GM23338 (cell line): ENCODE results near the gene FOXP1. TPM values are rescaled to one million over a fixed set of nuclear protein-coding genes. Genes with fewer than 3 reads are reported as not detected.

Experiments
- ATAC-seq: fragments of 200-7000 bp; cut with Tn5 transposase; 3 replicates; pipeline ENCODE4 v1.9.1; 2020
- DNase-seq: peaks from one replicate; pipeline ENCODE4 v3.0.0-alpha.2; 2015; ENCODE audit warnings: low spot score
- H2AFZ ChIP-seq: fragments of 200-600 bp; sonication (generic); 2 replicates; pipeline ENCODE4 v1.8.0; 2016; ENCODE audit warnings: antibody characterized with exemption, mild to moderate bottlenecking, moderate library complexity
- H3F3A ChIP-seq: fragments of 200-600 bp; sonication (generic); replicated peaks from 2 replicates; pipeline ENCODE4 v1.8.0; 2017; ENCODE audit warnings: antibody characterized with exemption, mixed run types, low read depth
- H3K27ac ChIP-seq: fragments of 200-600 bp; sonication (generic); 2 replicates; pipeline ENCODE4 v1.6.1; 2016; ENCODE audit warnings: low read depth
- H3K27me3 ChIP-seq: fragments of 200-600 bp; sonication (generic); 2 replicates; pipeline ENCODE4 v1.8.0; 2016; ENCODE audit warnings: mild to moderate bottlenecking, mixed run types, moderate library complexity; ENCODE audit not compliant: insufficient read depth
- H3K36me3 ChIP-seq: fragments of 200-600 bp; sonication (generic); 2 replicates; pipeline ENCODE4 v1.8.0; 2016; ENCODE audit warnings: mild to moderate bottlenecking; ENCODE audit not compliant: insufficient read depth
- H3K4me1 ChIP-seq: fragments of 200-600 bp; sonication (generic); 2 replicates; pipeline ENCODE4 v1.8.0; 2016; ENCODE audit warnings: mild to moderate bottlenecking, moderate library complexity; ENCODE audit not compliant: insufficient read depth
- H3K4me2 ChIP-seq: fragments of 200-600 bp; sonication (generic); 2 replicates; pipeline ENCODE4 v1.7.1; 2017; ENCODE audit warnings: mixed run types
- H3K4me3 ChIP-seq: fragments of 200-600 bp; sonication (generic); 2 replicates; pipeline ENCODE4 v1.6.1; 2016; ENCODE audit warnings: mixed run types
- H3K79me2 ChIP-seq: fragments of 200-600 bp; sonication (generic); replicated peaks from 2 replicates; pipeline ENCODE4 v1.8.0; 2017; ENCODE audit warnings: mild to moderate bottlenecking; ENCODE audit not compliant: insufficient read depth
- H3K9me2 ChIP-seq: fragments of 200-600 bp; sonication (generic); 2 replicates; pipeline ENCODE4 v1.8.0; 2017; ENCODE audit not compliant: insufficient read depth
- H4K20me1 ChIP-seq: fragments of 200-600 bp; sonication (generic); replicated peaks from 2 replicates; pipeline ENCODE4 v1.8.0; 2017; ENCODE audit warnings: mild to moderate bottlenecking; ENCODE audit not compliant: insufficient read depth
- H3K27ac Mint-ChIP-seq: 2 replicates; pipeline ENCODE4 v1.8.0; 2020; ENCODE audit warnings: inconsistent platforms, mild to moderate bottlenecking, moderate library complexity, mixed read lengths
- H3K27me3 Mint-ChIP-seq: 3 replicates; pipeline ENCODE4 v1.8.0; 2022; ENCODE audit warnings: low read depth, mild to moderate bottlenecking, moderate library complexity, mixed read lengths, inconsistent platforms; ENCODE audit not compliant: insufficient read depth, poor library complexity
- H3K36me3 Mint-ChIP-seq: 3 replicates; pipeline ENCODE4 v1.8.0; 2021; ENCODE audit warnings: low read depth, mild to moderate bottlenecking, inconsistent platforms, moderate library complexity, mixed read lengths
- H3K4me1 Mint-ChIP-seq: 3 replicates; pipeline ENCODE4 v1.8.0; 2020; ENCODE audit warnings: mild to moderate bottlenecking, inconsistent platforms, mixed read lengths
- H3K4me3 Mint-ChIP-seq: 3 replicates; pipeline ENCODE4 v1.8.0; 2021; ENCODE audit warnings: moderate library complexity, mild to moderate bottlenecking, inconsistent platforms, mixed read lengths
- H3K9me3 Mint-ChIP-seq: 3 replicates; pipeline ENCODE4 v1.8.0; 2020; ENCODE audit warnings: moderate library complexity, mild to moderate bottlenecking, inconsistent platforms, mixed read lengths
- CREB1 ChIP-seq: fragments of 250-450 bp; sonication (Bioruptor Pico); IDR thresholded peaks from 2 replicates; pipeline ENCODE4 v1.5.0; 2020; ENCODE audit warnings: low read depth, mild to moderate bottlenecking, moderate library complexity
- CTCF ChIP-seq, 2 experiments: fragments of 200-600 bp in 1 of 2; sonication (generic) in 1 of 2; conservative IDR thresholded peaks; 2 replicates each; pipeline versions ENCODE4 v1.5.1 to v1.6.1; 2016 to 2017; ENCODE audit warnings: antibody characterized with exemption in 2 of 2, low read depth in 2 of 2, mild to moderate bottlenecking in 2 of 2, moderate library complexity in 1 of 2
- ETS1 ChIP-seq: IDR thresholded peaks from 2 replicates; pipeline ENCODE4 v1.6.1; 2016; ENCODE audit warnings: antibody characterized with exemption
- NANOG ChIP-seq: IDR thresholded peaks from 2 replicates; pipeline ENCODE4 v1.6.1; 2016; ENCODE audit warnings: antibody characterized with exemption, borderline replicate concordance
- POLR2AphosphoS5 ChIP-seq: IDR thresholded peaks from 2 replicates; pipeline ENCODE4 v1.6.1; 2016; ENCODE audit warnings: antibody characterized with exemption, low read depth
- ZNF114 ChIP-seq: fragments of 250-450 bp; sonication (Bioruptor Pico); IDR thresholded peaks from 2 replicates; pipeline ENCODE4 v1.5.0; 2020; ENCODE audit warnings: mild to moderate bottlenecking, moderate library complexity
- ZNF331 ChIP-seq: fragments of 250-450 bp; sonication (Bioruptor Pico); IDR thresholded peaks from 2 replicates; pipeline ENCODE4 v1.5.0; 2020; ENCODE audit warnings: low read depth, mild to moderate bottlenecking, moderate library complexity
- polyA plus RNA-seq: library from polyadenylated mRNA; unstranded; fragments of >200 nt; fragmentation: Nextera tagmentation; extraction: Ambion mirVana; gene quantifications from 2 replicates; pipeline ENCODE4 v1.2.1, GENCODE V29; 2016
- total RNA-seq: library from RNA; depleted of rRNA; stranded (reverse); fragments of >200 nt; shearing (Covaris generic); gene quantifications from 2 replicates; pipeline ENCODE4 v1.2.3, GENCODE V29; 2014

FOXP1 gene
- total and polyA plus RNA-seq, 2 experiments from 2014 or later = 32.9 to 35.5 TPM

- Mint-ChIP-seq H3K27me3 (peaks cover 6% of the 10 kb centered on the region), H3K4me3 (no peak overlapping the region), H3K36me3 (no peaks in the 10 kb centered on the region), H3K9me3 (no peaks in the 10 kb centered on the region), H3K27ac (no peak overlapping the region), H3K4me1 (peaks cover 32% of the 10 kb centered on the region)
- H4K20me1 ChIP-seq = no peaks in the 10 kb centered on the region
- no peak overlapping the region for H3K4me3 ChIP-seq
- H3K27ac ChIP-seq = no peak overlapping the region
- H3K36me3 ChIP-seq = no peaks in the 10 kb centered on the region
- DNase-seq = no peak
- H3K27me3 ChIP-seq = no peaks in the 10 kb centered on the region
- TF ChIP-seq ZNF114 (no peak), CREB1 (CRISPR knock-in tag) (no peak), POLR2AphosphoS5 (no peak), CTCF (conservative IDR thresholded peaks at IDR 0.05; ENCODE audit: low read depth in 2 of 2) (no peak), ZNF331 (CRISPR knock-in tag) (no peak), ETS1 (no peak)
- no peak overlapping the region for H2AFZ ChIP-seq
- no peak overlapping the region for H3K4me2 ChIP-seq
- ATAC-seq = no peak
- no peaks in the 10 kb centered on the region for H3K9me2 ChIP-seq
- H3F3A ChIP-seq = no peaks in the 10 kb centered on the region; the same call in 1 of the 2 replicates
- H3K79me2 ChIP-seq = peaks cover 6% of the 10 kb centered on the region; the same call in 1 of the 2 replicates
- peaks cover 21% of the 10 kb centered on the region for H3K4me1 ChIP-seq
Measured at GRCh38 chr3:71122641-71123040, 460.9 kb downstream of the FOXP1 start.

GRCh38 chr3:71121429-71122167 lies 461.9 kb downstream of the FOXP1 start:
- no peak overlapping the region for H3K4me3 ChIP-seq
- H3K4me1 ChIP-seq = peaks cover 13% of the 10 kb centered on the region
- peaks cover 26% of the 10 kb centered on the region for H3K4me1 Mint-ChIP-seq
- ATAC-seq (no peak; the same call in 2 of the 3 replicates), DNase-seq (no peak)
- no peak overlapping the region for H3K27ac ChIP-seq
- H4K20me1 ChIP-seq = no peaks in the 10 kb centered on the region
- no peaks in the 10 kb centered on the region for H3K36me3 ChIP-seq
- no peaks in the 10 kb centered on the region for H3K27me3 ChIP-seq
- no peak overlapping the region for H2AFZ ChIP-seq
- H3K27me3 Mint-ChIP-seq = peaks cover 6% of the 10 kb centered on the region
- no peaks in the 10 kb centered on the region for H3K9me3 Mint-ChIP-seq
- H3K4me2 ChIP-seq = no peak overlapping the region
- H3K27ac Mint-ChIP-seq = peak overlapping the region; percentile 54; the same call in 1 of the 2 replicates
- TF ChIP-seq NANOG = no peak
- H3K9me2 ChIP-seq = no peaks in the 10 kb centered on the region
- no peaks in the 10 kb centered on the region; the same call in 1 of the 2 replicates for H3F3A ChIP-seq
- no peak overlapping the region for H3K4me3 Mint-ChIP-seq
- peaks cover 6% of the 10 kb centered on the region; the same call in 1 of the 2 replicates for H3K79me2 ChIP-seq
- H3K36me3 Mint-ChIP-seq = no peaks in the 10 kb centered on the region
